A549 (cell line): Measurements from ENCODE around the gene RHBDD2.
"Not testable (repeated sequence)": the region's sequence is repeated elsewhere in the genome, so short reads cannot be mapped to it uniquely, and the experiment has no call there.

Experiments
- CBX2 ChIP-seq: fragments of 200-600 bp; sonication (generic); IDR thresholded peaks from 2 replicates; pipeline ENCODE4 v1.6.1; 2016; ENCODE audit warnings: low read depth, mild to moderate bottlenecking, borderline replicate concordance
- CEBPB ChIP-seq, 2 experiments: fragments of >200 bp in 1 of 2; sonication (Bioruptor Twin) in 1 of 2; formaldehyde crosslinking in 1 of 2; IDR thresholded peaks; 2 replicates each; pipeline ENCODE4 v1.6.1; 2012 to 2016
- CHD2 ChIP-seq: fragments of 150-350 bp; IDR thresholded peaks from 2 replicates; pipeline ENCODE4 v1.6.1; 2014; ENCODE audit warnings: low read length; ENCODE audit not compliant: partially characterized antibody
- CTCF ChIP-seq: fragments of >200 bp; sonication (Bioruptor Twin); formaldehyde crosslinking; IDR thresholded peaks from 3 replicates; pipeline ENCODE4 v1.5.1; 2016
- EHMT2 ChIP-seq: fragments of 200-600 bp; sonication (generic); IDR thresholded peaks from 2 replicates; pipeline ENCODE4 v1.6.1; 2016; ENCODE audit warnings: antibody characterized with exemption, low read depth, mild to moderate bottlenecking, moderate library complexity
- FOXS1 ChIP-seq: fragments of 250-450 bp; sonication (Bioruptor Pico); IDR thresholded peaks from 2 replicates; pipeline ENCODE4 v1.5.0; 2020; ENCODE audit warnings: mild to moderate bottlenecking, moderate library complexity
- MAZ ChIP-seq: fragments of 150-350 bp; IDR thresholded peaks from 2 replicates; pipeline ENCODE4 v1.6.1; 2014; ENCODE audit warnings: antibody characterized with exemption, low read depth, low read length, borderline replicate concordance
- MYC ChIP-seq: IDR thresholded peaks from 2 replicates; pipeline ENCODE4 v1.6.1; 2012; ENCODE audit warnings: mild to moderate bottlenecking, inconsistent platforms, low read length, improper control_type of control experiment, borderline replicate concordance
- RAD21 ChIP-seq, 2 experiments: fragments of >200 bp in 1 of 2; sonication (Bioruptor Twin) in 1 of 2; formaldehyde crosslinking in 1 of 2; IDR thresholded peaks in 1 of 2; conservative IDR thresholded peaks in 1 of 2; 2 replicates in 1 of 2; 3 replicates in 1 of 2; pipeline ENCODE4 v1.6.1; 2012 to 2018; ENCODE audit warnings: inconsistent platforms in 1 of 2
- RARB ChIP-seq: fragments of 250-450 bp; sonication (Bioruptor Pico); IDR thresholded peaks from 2 replicates; pipeline ENCODE4 v1.8.0; 2021; ENCODE audit warnings: mild to moderate bottlenecking, moderate library complexity
- RCOR1 ChIP-seq: fragments of 150-350 bp; IDR thresholded peaks from 2 replicates; pipeline ENCODE4 v1.6.1; 2014; ENCODE audit warnings: antibody characterized with exemption, low read length, low read depth

DNA sequence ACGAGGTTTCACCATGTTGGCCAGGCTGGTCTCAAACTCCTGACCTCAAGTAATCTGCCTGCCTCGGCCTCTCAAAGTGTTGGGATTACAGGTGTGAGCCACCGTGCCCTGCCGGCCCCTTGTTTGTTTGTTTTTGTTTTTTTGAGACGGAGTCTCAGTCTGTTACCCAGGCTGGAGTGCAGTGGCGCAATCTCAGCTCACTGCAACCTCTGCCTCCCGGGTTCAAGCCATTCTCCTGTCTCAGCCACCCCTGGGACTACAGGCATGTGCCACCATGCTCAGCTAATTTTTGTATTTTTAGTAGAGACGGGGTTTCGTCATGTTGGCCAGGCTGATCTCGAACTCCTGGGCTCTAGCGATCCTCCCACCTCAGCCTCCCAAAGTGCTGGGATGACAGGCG, 32.4 kb downstream of the RHBDD2 start:
- not testable (repeated sequence) for TF ChIP-seq FOXS1; CTCF; CEBPB (IDR thresholded peaks at IDR 0.05); MYC; RARB (CRISPR knock-in tag); EHMT2; RCOR1; CBX2; CHD2; MAZ; RAD21 (conservative IDR thresholded peaks at IDR 0.05 in 1 of 2, IDR thresholded peaks at IDR 0.05 in 1 of 2)
